ENCODE results near the gene SCGB3A2. TPM values are rescaled to one million over a fixed set of nuclear protein-coding genes. Genes with fewer than 3 reads are reported as not detected.

SCGB3A2 gene
- total RNA-seq, 4 donors from 2014 or later: not detected

- H3K4me3 ChIP-seq (replicated peaks in 1 of 3): no peak overlapping the region
- TF ChIP-seq, protein P1, sequence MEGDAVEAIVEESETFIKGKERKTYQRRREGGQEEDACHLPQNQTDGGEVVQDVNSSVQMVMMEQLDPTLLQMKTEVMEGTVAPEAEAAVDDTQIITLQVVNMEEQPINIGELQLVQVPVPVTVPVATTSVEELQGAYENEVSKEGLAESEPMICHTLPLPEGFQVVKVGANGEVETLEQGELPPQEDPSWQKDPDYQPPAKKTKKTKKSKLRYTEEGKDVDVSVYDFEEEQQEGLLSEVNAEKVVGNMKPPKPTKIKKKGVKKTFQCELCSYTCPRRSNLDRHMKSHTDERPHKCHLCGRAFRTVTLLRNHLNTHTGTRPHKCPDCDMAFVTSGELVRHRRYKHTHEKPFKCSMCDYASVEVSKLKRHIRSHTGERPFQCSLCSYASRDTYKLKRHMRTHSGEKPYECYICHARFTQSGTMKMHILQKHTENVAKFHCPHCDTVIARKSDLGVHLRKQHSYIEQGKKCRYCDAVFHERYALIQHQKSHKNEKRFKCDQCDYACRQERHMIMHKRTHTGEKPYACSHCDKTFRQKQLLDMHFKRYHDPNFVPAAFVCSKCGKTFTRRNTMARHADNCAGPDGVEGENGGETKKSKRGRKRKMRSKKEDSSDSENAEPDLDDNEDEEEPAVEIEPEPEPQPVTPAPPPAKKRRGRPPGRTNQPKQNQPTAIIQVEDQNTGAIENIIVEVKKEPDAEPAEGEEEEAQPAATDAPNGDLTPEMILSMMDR (IDR thresholded peaks at IDR 0.05): no peak
- TF ChIP-seq POLR2A (IDR thresholded peaks at IDR 0.05): no peak
- no peak for DNase-seq
- H3K27me3 ChIP-seq: no peaks in the 10 kb centered on the region
- H3K4me1 ChIP-seq: no peaks in the 10 kb centered on the region
- no peaks in the 10 kb centered on the region for H3K9me3 ChIP-seq
- intact Hi-C loops (cut with DNase I): no loop called here
- no peak overlapping the region for H3K27ac ChIP-seq
- 78 to 87% methylated on average over 3 of the region's 3 CpGs for WGBS, 2 donors
- no peaks in the 10 kb centered on the region for H3K36me3 ChIP-seq
These were observed 40.4 kb downstream of the SCGB3A2 start for GRCh38 chr5:147918899-147919298.

- Histone ChIP-seq H3K36me3 (no peaks in the 10 kb centered on the region), H3K27ac (no peak overlapping the region), H3K9me3 (no peaks in the 10 kb centered on the region), H3K4me3 (replicated peaks in 1 of 3) (no peak overlapping the region), H3K27me3 (no peaks in the 10 kb centered on the region), H3K4me1 (no peaks in the 10 kb centered on the region)
- intact Hi-C loops (cut with DNase I): no loop called here
- WGBS, 2 donors: 92 to 95% methylated on average over 4 of the region's 4 CpGs
- TF ChIP-seq, protein P1 (IDR thresholded peaks at IDR 0.05): no peak
- TF ChIP-seq POLR2A (IDR thresholded peaks at IDR 0.05): no peak
- DNase-seq: no peak
These were observed 42.0 kb downstream of the SCGB3A2 start for GRCh38 chr5:147920420-147921030.

DNA sequence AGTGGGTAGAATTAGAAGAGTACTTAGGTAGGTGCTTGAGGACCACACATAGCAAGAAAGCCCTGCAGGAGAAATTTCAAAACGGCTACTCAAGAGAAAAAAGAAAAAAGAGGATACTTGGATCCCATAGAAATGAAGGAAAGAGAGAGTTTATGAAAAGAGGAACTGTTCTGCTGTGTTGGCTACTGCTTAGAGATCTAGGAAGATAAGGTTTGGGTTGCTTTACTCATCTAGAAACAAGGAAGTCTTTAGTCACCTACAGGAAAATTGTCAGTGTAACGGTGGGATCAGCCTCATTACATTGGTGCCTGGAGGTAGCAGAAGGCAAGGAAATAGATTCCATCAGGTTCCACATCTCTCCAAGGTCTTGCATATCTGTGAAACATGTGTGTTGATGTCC, 42.6 kb downstream of the SCGB3A2 start:
- WGBS, 2 donors: 50 to 55% methylated on average over 2 of the region's 2 CpGs
- intact Hi-C loops (cut with DNase I): no loop called here

DNA sequence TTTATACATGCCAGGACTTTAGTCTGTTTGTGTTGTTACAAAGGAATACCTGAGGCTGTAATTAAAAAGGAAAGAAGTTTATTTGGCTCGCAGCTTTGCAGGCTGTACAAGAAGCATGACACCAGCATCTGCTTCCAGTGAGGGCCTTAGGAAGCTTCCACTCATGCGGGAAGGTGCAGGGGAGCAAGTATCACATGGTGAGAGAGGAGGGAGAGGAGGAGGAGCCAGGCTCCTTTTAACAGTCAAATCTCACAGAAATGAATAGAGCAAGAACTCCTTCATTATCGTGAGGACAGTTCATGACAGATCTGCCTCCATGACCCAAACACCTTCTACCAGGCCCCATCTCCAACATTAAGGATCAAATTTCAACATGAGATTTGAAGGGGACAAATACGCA, 46.5 kb downstream of the SCGB3A2 start:
- no peaks in the 10 kb centered on the region for H3K36me3 ChIP-seq
- no peak for DNase-seq
- WGBS, 2 donors: 77 to 81% methylated on average over 4 of the region's 4 CpGs
- intact Hi-C loops (cut with DNase I): no loop called here
- no peak for TF ChIP-seq POLR2A (IDR thresholded peaks at IDR 0.05)
- TF ChIP-seq, protein P1 (IDR thresholded peaks at IDR 0.05): no peak
- H3K4me1 ChIP-seq: no peaks in the 10 kb centered on the region
- H3K4me3 ChIP-seq (replicated peaks in 1 of 3): no peak overlapping the region
- H3K9me3 ChIP-seq: no peaks in the 10 kb centered on the region
- H3K27me3 ChIP-seq: no peaks in the 10 kb centered on the region
- no peak overlapping the region for H3K27ac ChIP-seq

More for the DNA sequence above, 42.6 kb downstream of the SCGB3A2 start:
- Histone ChIP-seq H3K27me3 (no peaks in the 10 kb centered on the region), H3K27ac (no peak overlapping the region), H3K36me3 (no peaks in the 10 kb centered on the region), H3K4me3 (replicated peaks in 1 of 3) (no peak overlapping the region), H3K9me3 (no peaks in the 10 kb centered on the region), H3K4me1 (no peaks in the 10 kb centered on the region)
- TF ChIP-seq, protein P1 (IDR thresholded peaks at IDR 0.05): no peak
- no peak for TF ChIP-seq POLR2A (IDR thresholded peaks at IDR 0.05)
- no peak for DNase-seq

DNA sequence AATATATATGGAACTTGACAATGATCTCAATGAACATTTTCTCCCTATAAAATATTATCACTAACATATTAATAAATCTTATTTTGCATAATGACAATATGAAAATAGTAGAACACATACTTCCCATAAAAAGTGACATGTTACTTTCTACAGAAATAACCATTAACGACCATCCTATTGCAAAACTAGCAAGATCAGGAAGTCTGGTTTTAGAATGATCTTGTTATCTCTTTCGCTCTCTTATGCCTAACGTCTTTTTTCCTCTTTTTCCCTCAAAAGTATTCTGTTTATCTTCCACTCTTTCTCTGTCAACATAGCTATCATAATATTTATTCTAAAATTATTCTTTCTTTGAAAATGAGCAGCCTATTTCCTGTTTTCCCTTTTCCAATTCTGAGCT, 49.4 kb downstream of the SCGB3A2 start:
- Histone ChIP-seq H3K9me3 (no peaks in the 10 kb centered on the region), H3K27ac (no peak overlapping the region), H3K4me1 (no peaks in the 10 kb centered on the region), H3K27me3 (no peaks in the 10 kb centered on the region), H3K36me3 (no peaks in the 10 kb centered on the region), H3K4me3 (replicated peaks in 1 of 3) (no peak overlapping the region)
- intact Hi-C loops (cut with DNase I): no loop called here
- DNase-seq: no peak
- TF ChIP-seq POLR2A (IDR thresholded peaks at IDR 0.05): no peak
- TF ChIP-seq, protein P1 (IDR thresholded peaks at IDR 0.05): no peak
- WGBS, 2 donors: 56 to 68% methylated on average over 3 of the region's 3 CpGs
